PC-9 (cell line): ENCODE data around the gene SLC10A7.

Source experiments
- CTCF ChIP-seq: fragments of 200-600 bp; sonication (generic); conservative IDR thresholded peaks from 2 replicates; pipeline ENCODE4 v1.6.1; 2017; ENCODE audit warnings: mixed run types, antibody characterized with exemption, mild to moderate bottlenecking, moderate library complexity
- EZH2 ChIP-seq: fragments of 200-600 bp; sonication (generic); IDR thresholded peaks from 2 replicates; pipeline ENCODE4 v1.8.0; 2017; ENCODE audit warnings: antibody characterized with exemption, low read depth

- TF ChIP-seq CTCF (no peak), EZH2 (no peak)
Measured at GRCh38 chr4:146486565-146486964, 35.2 kb downstream of the SLC10A7 start.
